ENCODE results near the gene TACC3. TPM values are rescaled to one million over a fixed set of nuclear protein-coding genes. Genes with fewer than 3 reads are reported as not detected.

TACC3 gene
- total RNA-seq, 6 experiments from 2014 or later: 44.2 to 95.3 (median 93.3) TPM

DNA sequence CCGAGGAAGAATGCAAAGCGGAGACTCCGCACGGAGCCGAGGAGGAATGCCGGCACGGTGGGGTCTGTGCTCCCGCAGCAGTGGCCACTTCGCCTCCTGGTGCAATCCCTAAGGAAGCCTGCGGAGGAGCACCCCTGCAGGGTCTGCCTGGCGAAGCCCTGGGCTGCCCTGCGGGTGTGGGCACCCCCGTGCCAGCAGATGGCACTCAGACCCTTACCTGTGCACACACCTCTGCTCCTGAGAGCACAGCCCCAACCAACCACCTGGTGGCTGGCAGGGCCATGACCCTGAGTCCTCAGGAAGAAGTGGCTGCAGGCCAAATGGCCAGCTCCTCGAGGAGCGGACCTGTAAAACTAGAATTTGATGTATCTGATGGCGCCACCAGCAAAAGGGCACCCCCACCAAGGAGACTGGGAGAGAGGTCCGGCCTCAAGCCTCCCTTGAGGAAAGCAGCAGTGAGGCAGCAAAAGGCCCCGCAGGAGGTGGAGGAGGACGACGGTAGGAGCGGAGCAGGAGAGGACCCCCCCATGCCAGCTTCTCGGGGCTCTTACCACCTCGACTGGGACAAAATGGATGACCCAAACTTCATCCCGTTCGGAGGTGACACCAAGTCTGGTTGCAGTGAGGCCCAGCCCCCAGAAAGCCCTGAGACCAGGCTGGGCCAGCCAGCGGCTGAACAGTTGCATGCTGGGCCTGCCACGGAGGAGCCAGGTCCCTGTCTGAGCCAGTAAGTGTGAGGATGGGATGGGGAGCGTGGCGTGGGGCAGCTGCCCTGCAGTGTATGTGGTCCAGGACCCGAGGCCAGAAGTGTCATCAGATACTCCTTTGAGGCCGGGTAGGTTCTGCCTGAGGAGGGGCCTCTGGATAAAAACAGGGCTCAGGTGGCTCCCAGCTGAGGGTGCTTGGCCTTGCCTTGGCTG is 7.0 kb downstream of the TACC3 start:
- Mint-ChIP-seq H3K27ac (peak overlapping the region; percentile 87), H3K4me3 (no peak overlapping the region), H3K27me3 (ENCODE audit: insufficient read depth) (no peaks in the 10 kb centered on the region), H3K36me3 (ENCODE audit: low read depth) (peaks cover 27% of the 10 kb centered on the region), H3K9me3 (no peaks in the 10 kb centered on the region), H3K4me1 (ENCODE audit: low read depth) (peaks cover 46% of the 10 kb centered on the region)
- TF ChIP-seq, protein P1, sequence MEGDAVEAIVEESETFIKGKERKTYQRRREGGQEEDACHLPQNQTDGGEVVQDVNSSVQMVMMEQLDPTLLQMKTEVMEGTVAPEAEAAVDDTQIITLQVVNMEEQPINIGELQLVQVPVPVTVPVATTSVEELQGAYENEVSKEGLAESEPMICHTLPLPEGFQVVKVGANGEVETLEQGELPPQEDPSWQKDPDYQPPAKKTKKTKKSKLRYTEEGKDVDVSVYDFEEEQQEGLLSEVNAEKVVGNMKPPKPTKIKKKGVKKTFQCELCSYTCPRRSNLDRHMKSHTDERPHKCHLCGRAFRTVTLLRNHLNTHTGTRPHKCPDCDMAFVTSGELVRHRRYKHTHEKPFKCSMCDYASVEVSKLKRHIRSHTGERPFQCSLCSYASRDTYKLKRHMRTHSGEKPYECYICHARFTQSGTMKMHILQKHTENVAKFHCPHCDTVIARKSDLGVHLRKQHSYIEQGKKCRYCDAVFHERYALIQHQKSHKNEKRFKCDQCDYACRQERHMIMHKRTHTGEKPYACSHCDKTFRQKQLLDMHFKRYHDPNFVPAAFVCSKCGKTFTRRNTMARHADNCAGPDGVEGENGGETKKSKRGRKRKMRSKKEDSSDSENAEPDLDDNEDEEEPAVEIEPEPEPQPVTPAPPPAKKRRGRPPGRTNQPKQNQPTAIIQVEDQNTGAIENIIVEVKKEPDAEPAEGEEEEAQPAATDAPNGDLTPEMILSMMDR (IDR thresholded peaks at IDR 0.05): peak; percentile 52
- DNase-seq: no peak

GRCh38 chr4:1730532-1731135 is 9.3 kb downstream of the TACC3 start:
- Mint-ChIP-seq H3K27me3 (ENCODE audit: insufficient read depth) (no peaks in the 10 kb centered on the region), H3K4me1 (ENCODE audit: low read depth) (peaks cover 38% of the 10 kb centered on the region), H3K9me3 (no peaks in the 10 kb centered on the region), H3K36me3 (ENCODE audit: low read depth) (peaks cover 29% of the 10 kb centered on the region), H3K27ac (no peak overlapping the region), H3K4me3 (no peak overlapping the region)
- no peak for DNase-seq
- TF ChIP-seq, protein P1 (IDR thresholded peaks at IDR 0.05): no peak

DNA sequence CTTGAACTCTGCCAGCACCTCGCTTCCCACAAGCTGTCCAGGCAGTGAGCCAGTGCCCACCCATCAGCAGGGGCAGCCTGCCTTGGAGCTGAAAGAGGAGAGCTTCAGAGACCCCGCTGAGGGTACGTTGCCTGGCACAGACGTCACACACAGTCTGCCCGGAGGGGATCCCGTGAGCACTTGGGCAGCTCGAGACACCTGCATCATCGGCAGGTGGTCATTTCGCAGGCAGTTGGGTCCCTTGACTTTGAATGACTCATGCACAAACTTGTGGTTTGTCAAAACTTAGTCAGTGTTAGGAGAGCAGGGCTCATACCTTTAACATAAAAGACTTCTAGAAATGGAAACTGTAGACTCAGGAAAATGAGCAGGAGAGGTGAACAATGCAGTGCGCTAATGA is 9.9 kb downstream of the TACC3 start:
- H3K27ac Mint-ChIP-seq: no peak overlapping the region
- H3K4me3 Mint-ChIP-seq: no peak overlapping the region
- no peaks in the 10 kb centered on the region for H3K27me3 Mint-ChIP-seq (ENCODE audit: insufficient read depth)
- H3K4me1 Mint-ChIP-seq (ENCODE audit: low read depth): peaks cover 37% of the 10 kb centered on the region
- DNase-seq: peak; percentile 29
- H3K36me3 Mint-ChIP-seq (ENCODE audit: low read depth): peaks cover 32% of the 10 kb centered on the region
- no peaks in the 10 kb centered on the region for H3K9me3 Mint-ChIP-seq
- TF ChIP-seq, protein P1 (IDR thresholded peaks at IDR 0.05): no peak

GRCh38 chr4:1732911-1733310 is 11.6 kb downstream of the TACC3 start:
- peaks cover under 1% of the 10 kb centered on the region for H3K9me3 Mint-ChIP-seq
- peaks cover 24% of the 10 kb centered on the region; the same call in 1 of the 2 replicates for H3K36me3 Mint-ChIP-seq (ENCODE audit: low read depth)
- no peaks in the 10 kb centered on the region for H3K27me3 Mint-ChIP-seq (ENCODE audit: insufficient read depth)
- H3K4me3 Mint-ChIP-seq: no peak overlapping the region
- TF ChIP-seq, protein P1 (IDR thresholded peaks at IDR 0.05): no peak
- peaks cover 19% of the 10 kb centered on the region for H3K4me1 Mint-ChIP-seq (ENCODE audit: low read depth)
- H3K27ac Mint-ChIP-seq: no peak overlapping the region
- DNase-seq: no peak

DNA sequence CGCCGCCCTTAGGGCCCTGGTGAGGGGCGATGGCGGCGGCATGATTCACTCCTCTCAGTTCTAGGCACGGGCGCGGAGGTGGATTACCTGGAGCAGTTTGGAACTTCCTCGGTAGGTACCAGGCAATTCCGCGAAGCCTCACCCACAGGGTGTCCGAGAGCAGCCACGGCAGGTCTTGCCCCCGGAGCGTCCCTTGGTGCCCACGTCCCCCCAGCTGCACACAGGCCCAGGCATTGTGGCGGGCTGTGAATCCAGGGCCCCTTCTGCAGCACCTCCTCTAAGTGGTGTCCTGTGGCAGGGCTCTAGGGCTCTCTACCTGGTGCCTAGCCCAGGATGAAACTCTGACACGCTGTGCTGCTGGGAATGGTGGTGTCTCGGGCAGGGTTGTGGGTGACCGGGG is 13.9 kb downstream of the TACC3 start:
- Mint-ChIP-seq H3K9me3 (peaks cover 13% of the 10 kb centered on the region), H3K36me3 (ENCODE audit: low read depth) (peaks cover 26% of the 10 kb centered on the region), H3K27ac (no peak overlapping the region), H3K4me1 (ENCODE audit: low read depth) (peaks cover 7% of the 10 kb centered on the region; the same call in 1 of the 2 replicates), H3K4me3 (no peak overlapping the region), H3K27me3 (ENCODE audit: insufficient read depth) (peaks cover 1% of the 10 kb centered on the region; the same call in 1 of the 2 replicates)
- TF ChIP-seq, protein P1 (IDR thresholded peaks at IDR 0.05): no peak
- DNase-seq: no peak
